Measurements from ENCODE around the gene RCAN1. TPM values are rescaled to one million over a fixed set of nuclear protein-coding genes. Genes with fewer than 3 reads are reported as not detected.
A peak's percentile ranks its signal among the peaks of the same experiment; 100 is the strongest.

RCAN1 gene
- total and polyA plus RNA-seq, 9 of the 15 experiments (the other 6 are each of a cell fraction or from before 2014, with no cell fraction given), result 4.4 to 16.5 (median 12.3) TPM

DNA sequence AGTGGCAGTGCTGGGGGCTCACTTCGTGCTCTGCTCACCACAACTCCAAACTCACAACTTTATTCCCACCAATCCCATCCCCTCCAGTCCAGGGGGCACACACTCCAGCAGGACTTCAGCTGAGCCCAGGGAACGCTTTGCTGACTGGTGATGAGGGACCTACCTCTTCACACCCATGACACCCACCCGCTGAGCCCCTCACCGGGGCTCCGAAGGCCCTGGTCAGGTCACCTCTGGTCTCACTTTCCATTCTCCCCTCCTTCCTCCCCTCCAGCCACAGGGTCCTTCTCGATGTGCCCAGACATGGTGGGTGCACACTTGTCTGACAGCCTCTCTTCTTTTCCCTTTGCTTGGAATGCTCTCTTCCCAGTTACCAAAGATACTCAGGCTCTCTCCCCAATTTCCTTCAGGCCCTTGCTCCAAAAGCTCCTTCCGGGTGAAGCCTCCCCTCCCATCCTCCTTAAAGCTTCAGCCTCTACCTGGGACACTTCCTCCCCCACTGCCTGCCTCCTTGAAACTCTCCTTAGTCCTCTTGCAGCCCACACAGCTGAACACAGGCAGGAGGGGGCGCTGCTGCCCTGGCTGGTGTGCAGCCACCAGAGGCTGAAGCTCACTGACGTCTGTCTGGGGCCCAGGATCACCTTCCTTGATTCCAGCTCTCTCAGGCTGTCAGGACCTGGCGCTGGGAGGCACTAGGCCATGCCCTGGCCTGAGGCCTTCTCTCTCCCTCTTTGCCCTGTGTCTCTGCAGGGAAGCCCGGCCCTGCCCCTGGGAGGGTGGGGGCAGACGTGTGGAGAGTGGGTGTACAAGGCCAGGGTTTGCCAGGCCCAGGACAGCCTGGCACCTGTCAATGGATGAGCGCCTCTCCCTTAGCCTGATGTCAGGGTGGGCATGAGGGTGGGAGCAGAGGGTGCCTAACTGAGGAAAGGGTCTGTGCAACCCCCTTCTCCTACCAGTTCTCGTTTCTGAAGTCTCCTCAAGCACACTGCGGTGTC, 104.5 kb downstream of the RCAN1 start (continued):
- TF ChIP-seq, protein P1, sequence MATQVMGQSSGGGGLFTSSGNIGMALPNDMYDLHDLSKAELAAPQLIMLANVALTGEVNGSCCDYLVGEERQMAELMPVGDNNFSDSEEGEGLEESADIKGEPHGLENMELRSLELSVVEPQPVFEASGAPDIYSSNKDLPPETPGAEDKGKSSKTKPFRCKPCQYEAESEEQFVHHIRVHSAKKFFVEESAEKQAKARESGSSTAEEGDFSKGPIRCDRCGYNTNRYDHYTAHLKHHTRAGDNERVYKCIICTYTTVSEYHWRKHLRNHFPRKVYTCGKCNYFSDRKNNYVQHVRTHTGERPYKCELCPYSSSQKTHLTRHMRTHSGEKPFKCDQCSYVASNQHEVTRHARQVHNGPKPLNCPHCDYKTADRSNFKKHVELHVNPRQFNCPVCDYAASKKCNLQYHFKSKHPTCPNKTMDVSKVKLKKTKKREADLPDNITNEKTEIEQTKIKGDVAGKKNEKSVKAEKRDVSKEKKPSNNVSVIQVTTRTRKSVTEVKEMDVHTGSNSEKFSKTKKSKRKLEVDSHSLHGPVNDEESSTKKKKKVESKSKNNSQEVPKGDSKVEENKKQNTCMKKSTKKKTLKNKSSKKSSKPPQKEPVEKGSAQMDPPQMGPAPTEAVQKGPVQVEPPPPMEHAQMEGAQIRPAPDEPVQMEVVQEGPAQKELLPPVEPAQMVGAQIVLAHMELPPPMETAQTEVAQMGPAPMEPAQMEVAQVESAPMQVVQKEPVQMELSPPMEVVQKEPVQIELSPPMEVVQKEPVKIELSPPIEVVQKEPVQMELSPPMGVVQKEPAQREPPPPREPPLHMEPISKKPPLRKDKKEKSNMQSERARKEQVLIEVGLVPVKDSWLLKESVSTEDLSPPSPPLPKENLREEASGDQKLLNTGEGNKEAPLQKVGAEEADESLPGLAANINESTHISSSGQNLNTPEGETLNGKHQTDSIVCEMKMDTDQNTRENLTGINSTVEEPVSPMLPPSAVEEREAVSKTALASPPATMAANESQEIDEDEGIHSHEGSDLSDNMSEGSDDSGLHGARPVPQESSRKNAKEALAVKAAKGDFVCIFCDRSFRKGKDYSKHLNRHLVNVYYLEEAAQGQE (IDR thresholded peaks at IDR 0.05; ENCODE audit: borderline replicate concordance), result peak; percentile 91
- TF ChIP-seq, protein P1 (CRISPR knock-in tag; IDR thresholded peaks at IDR 0.05; ENCODE audit: low read depth), result 0 out of 2 replicates have a peak, but pooled peaks have one; percentile 40
- TF ChIP-seq DPF2 (IDR thresholded peaks at IDR 0.05) (no peak), PTBP1 (IDR thresholded peaks at IDR 0.05; ENCODE audit: low read depth, low read length) (0 out of 2 replicates have a peak, but pooled peaks have one; percentile 87)
- TF ChIP-seq, protein P2, sequence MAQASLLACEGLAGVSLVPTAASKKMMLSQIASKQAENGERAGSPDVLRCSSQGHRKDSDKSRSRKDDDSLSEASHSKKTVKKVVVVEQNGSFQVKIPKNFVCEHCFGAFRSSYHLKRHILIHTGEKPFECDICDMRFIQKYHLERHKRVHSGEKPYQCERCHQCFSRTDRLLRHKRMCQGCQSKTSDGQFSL (CRISPR knock-in tag; IDR thresholded peaks at IDR 0.05), result peak; percentile 64; the same call in 1 of the 2 replicates
- TF ChIP-seq, protein P2 (tag; IDR thresholded peaks at IDR 0.05), result no peak
